NK-92 (cell line): Measurements from ENCODE around the gene RFXANK.
"Not testable (repeated sequence)": the region's sequence is repeated elsewhere in the genome, so short reads cannot be mapped to it uniquely, and the experiment has no call there.

Source experiments
- DNase-seq: peaks from one replicate; lab custom pipeline; 2025; ENCODE audit not compliant: unreplicated experiment; lab: John Stamatoyannopoulos, UW

The RFXANK gene

GRCh38 chr19:19192078-19192882 lies at the start of gene RFXANK, which contains the start of gene BORCS8:
TSS of gene RFXANK (plus strand) at chr19:19192258. CDS start at chr19:19193947, 1,689 bp downstream.
TSS of gene BORCS8 (minus strand) at chr19:19192152. CDS start at chr19:19192117, 35 bp downstream.
- peak; percentile 94 for DNase-seq

DNA sequence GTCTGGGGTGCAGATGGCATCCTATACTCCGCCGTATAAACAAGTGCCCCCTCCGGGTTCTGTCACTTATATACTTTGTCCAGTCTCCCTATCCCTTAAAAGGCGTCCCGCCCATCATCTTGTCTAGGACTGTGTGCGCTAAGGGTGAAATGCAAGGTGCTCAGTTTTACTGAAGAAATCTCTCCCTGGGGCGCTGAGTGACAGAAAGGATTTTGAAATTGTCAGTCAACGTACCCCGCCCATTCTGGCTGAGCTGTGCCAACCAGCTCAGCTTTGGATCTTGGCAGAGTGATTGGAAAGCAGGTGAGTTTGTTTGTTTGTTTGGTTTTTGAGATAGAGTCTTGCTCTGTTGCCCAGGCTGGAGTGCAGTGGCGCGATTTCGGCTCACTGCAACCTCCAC lies 49.7 kb upstream of the RFXANK start:
- no peak for DNase-seq

- no peak for DNase-seq
These were observed 46.8 kb upstream of the RFXANK start for GRCh38 chr19:19145281-19145680.

- no peak for DNase-seq
These were observed 46.1 kb upstream of the RFXANK start for GRCh38 chr19:19145684-19146608.

DNA sequence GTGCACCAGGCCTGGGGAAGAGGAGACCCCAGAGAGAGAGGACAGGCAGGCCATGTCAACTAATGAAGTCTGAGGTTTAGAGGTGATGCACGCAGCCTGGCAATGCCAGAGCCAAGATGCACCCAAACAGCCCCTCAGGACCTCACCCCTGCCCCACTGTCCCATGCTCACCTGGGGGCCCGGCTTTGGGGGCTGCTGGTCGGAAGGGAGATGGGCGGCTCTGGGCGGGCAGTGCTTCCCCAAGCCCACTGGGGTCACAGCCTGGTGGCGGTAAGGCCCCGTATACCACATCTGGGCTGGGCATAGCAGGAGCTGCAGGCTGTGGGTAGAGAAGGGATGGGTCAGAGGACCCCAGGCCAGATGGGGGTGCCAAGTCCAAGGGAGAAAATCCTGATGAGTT lies 45.2 kb upstream of the RFXANK start:
- DNase-seq: no peak

DNA sequence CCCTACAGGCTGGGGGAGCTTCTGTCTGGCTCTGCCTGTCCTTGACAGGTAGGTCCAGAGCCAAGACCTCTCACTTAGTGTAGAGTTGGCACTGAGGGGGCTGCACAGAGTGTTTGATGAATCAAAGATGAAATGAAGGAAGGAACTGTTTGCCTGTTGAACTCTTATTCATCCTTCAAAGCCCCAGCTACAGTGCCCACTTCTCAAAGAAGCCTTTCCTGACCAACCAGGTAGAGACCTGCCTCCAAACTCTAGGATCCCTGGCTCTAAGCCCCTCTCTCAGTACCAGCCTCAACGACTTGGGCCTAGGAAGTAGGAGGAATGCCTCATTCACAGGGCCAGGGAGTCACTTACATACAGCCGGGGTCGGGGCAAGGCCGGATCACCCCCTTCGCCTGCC lies 44.7 kb upstream of the RFXANK start:
- no peak for DNase-seq

- not testable (repeated sequence) for DNase-seq
These were observed 43.6 kb upstream of the RFXANK start for GRCh38 chr19:19148504-19148903.

DNA sequence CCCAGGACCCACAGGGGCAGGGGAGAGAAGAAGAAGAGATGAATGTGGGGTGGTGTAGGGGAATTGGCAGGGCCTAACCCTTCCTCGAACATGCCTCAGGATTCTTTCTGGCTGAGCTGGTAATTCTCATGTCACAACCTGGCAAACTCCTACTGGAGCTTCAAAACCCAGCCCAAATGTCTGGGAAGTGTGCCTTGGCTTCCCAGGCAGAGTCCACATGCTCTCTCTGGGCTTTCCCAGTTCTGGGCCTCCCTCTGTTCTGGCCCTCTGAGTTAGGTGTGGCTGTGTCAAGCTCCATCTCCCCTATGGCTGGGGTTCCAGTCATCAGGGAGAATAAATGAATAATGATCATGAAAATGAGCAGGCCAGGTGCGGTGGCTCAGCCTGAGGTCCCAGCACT lies 42.6 kb upstream of the RFXANK start:
- no peak for DNase-seq

GRCh38 chr19:19151418-19151817 lies 40.6 kb upstream of the RFXANK start:
- no peak for DNase-seq

- DNase-seq: no peak
These were observed 39.2 kb upstream of the RFXANK start for GRCh38 chr19:19152668-19153384.

DNA sequence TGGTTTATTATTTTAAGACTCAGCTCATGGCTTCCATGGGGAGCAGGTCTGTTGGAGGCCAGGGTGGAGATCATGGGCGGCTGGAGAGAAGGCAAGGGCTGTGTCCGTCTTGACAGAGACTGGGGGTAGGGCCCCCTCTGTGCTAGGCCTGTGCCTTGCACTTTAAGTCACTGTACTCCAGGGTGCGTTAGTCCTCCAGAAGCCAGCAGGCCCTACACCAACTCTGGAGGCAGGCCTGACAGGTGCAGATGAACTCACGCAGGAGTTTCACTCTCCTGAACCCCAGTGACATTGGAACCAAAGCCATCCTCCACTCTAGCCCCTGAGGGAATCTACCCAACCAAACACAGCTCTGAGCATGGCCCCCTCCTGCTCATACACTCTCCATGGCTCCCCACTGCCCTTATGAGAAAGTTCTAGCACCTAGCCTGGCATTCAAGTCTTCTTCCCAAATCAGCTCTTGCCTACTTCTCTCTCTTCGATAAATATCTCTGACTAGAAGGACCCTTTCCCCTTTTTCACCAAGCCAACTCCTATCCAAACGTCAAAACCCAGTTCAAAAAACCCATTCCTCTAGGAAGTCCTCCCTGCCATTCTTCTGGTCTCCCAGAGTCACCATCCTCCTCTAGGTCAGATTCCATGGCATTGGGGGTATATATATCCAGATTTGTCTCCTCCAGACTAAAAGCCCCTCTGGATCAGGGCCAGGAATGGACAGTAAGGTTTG lies 37.1 kb upstream of the RFXANK start:
- no peak for DNase-seq

GRCh38 chr19:19155495-19156219 lies 36.4 kb upstream of the RFXANK start:
- DNase-seq: no peak

GRCh38 chr19:19157808-19158207 lies 34.2 kb upstream of the RFXANK start:
- DNase-seq: no peak

- no peak for DNase-seq
These were observed 32.5 kb upstream of the RFXANK start for GRCh38 chr19:19159534-19159933.

GRCh38 chr19:19160461-19161035 lies 31.5 kb upstream of the RFXANK start:
- no peak for DNase-seq

DNA sequence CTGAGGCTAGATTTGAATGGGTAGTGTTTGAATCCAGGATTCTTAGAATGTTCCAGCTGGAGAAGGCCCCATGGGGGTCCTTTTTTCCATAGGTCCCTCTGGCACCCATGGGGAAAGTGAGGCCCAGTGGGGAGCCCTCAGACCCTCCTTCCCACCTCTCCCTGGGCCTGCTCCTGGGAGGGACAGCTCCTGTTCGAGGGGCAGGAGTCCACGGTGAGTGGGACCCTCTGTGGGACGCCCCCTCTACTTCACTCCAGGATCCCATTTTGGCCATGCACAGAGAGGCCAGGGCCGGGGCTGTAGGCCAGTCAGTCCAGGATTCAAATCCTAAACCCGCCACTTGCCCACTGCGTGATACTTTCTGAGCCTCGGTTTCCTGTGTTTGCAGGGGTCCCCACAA lies 29.6 kb upstream of the RFXANK start:
- DNase-seq: no peak

DNA sequence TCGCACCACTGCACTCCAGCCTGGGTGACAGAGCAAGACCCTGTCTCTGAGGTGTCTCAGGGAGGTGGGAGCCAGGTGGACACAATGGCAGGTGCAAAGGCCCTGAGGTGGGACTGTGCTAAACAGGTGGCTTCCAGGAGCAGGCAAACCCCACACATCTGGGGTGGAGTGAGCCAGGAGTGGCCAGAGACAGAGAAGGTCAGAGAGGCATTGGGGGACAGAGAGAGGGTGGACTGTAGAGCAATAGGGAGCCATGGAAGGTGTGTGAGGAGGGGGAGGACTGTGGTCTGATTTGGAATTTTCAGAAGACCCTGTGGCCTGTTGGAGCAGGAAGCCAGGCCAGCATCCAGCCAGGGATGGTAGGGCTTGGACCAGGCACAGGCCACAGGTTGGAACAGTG lies 26.7 kb upstream of the RFXANK start:
- no peak for DNase-seq

- no peak for DNase-seq
These were observed 24.4 kb upstream of the RFXANK start for GRCh38 chr19:19167612-19168011.

- no peak for DNase-seq
These were observed 22.6 kb upstream of the RFXANK start for GRCh38 chr19:19169236-19170052.
